ENCODE data around the gene NR3C2. TPM values are rescaled to one million over a fixed set of nuclear protein-coding genes. Genes with fewer than 3 reads are reported as not detected.
"Not testable (repeated sequence)": the region's sequence is repeated elsewhere in the genome, so short reads cannot be mapped to it uniquely, and the experiment has no call there.

NR3C2 gene
- total and polyA plus RNA-seq, 3 experiments from 2014 or later = 5.7 to 7.3 (median 6.3) TPM

- Histone ChIP-seq H3K4me3 (ENCODE audit: low read length) (no peak overlapping the region), H3K36me3 (ENCODE audit: insufficient read depth, low read length) (no peaks in the 10 kb centered on the region), H3K9me3 (ENCODE audit: low read length) (no peaks in the 10 kb centered on the region), H3K27ac (ENCODE audit: low read depth, low read length) (no peak overlapping the region), H3K4me1 (ENCODE audit: insufficient read depth, low read length) (no peaks in the 10 kb centered on the region), H3K27me3 (ENCODE audit: insufficient read depth, low read length, poor library complexity, severe bottlenecking) (no peaks in the 10 kb centered on the region)
- ChIA-PET CTCF (no interaction called here), POLR2A (no interaction called here)
- Mint-ChIP-seq H3K4me1 (peaks cover 0 to 4% (median 0%) of the 10 kb centered on the region in 3 donors), H3K27me3 (peaks cover 0 to 2% of the 10 kb centered on the region in 2 donors), H3K27ac (peak overlapping the region in 1 of 8 donors; percentile 32), H3K4me3 (no peak overlapping the region), H3K36me3 (peaks cover 11 to 47% (median 16%) of the 10 kb centered on the region in 3 donors), H3K9me3 (peaks cover 0 to 2% (median 0%) of the 10 kb centered on the region in 5 donors)
- DNase-seq = no peak
These were observed 289.2 kb downstream of the NR3C2 start for GRCh38 chr4:148152868-148153625.

DNA sequence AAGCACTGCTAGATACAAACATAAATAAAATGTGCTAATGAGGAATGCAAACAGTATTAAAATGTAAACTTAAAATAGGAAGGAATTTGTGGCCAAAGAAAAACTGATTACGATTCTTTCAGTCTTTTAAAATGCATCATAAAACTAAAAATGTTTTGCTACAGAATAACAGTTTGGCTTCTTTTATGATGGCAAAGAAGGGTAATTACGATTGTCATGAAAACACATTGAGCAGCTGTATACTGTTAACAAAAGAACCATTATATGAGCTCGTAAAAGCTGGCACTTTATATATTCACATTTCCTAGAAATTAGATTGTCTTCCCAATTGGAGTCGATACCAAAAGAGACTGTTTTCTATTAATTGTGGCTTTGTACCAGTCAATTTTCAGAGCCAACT lies 290.4 kb downstream of the NR3C2 start:
- ChIA-PET POLR2A (no interaction called here), CTCF (no interaction called here)
- Mint-ChIP-seq H3K27ac (no peak overlapping the region), H3K9me3 (peaks cover 0 to under 1% (median 0%) of the 10 kb centered on the region in 5 donors), H3K4me3 (no peak overlapping the region), H3K36me3 (peaks cover 9 to 57% (median 16%) of the 10 kb centered on the region in 3 donors), H3K4me1 (peaks cover 0 to 4% (median 0%) of the 10 kb centered on the region in 3 donors), H3K27me3 (peaks cover 0 to 2% of the 10 kb centered on the region in 2 donors)
- H3K36me3 ChIP-seq (ENCODE audit: insufficient read depth, low read length) = no peaks in the 10 kb centered on the region
- H3K4me1 ChIP-seq (ENCODE audit: insufficient read depth, low read length) = no peaks in the 10 kb centered on the region
- no peaks in the 10 kb centered on the region for H3K9me3 ChIP-seq (ENCODE audit: low read length)
- no peak for DNase-seq
- H3K27me3 ChIP-seq (ENCODE audit: insufficient read depth, low read length, poor library complexity, severe bottlenecking) = no peaks in the 10 kb centered on the region
- no peak overlapping the region for H3K27ac ChIP-seq (ENCODE audit: low read depth, low read length)
- H3K4me3 ChIP-seq (ENCODE audit: low read length) = no peak overlapping the region

- no peak for DNase-seq
- Histone ChIP-seq H3K27ac (ENCODE audit: low read depth, low read length) (no peak overlapping the region), H3K36me3 (ENCODE audit: insufficient read depth, low read length) (no peaks in the 10 kb centered on the region), H3K9me3 (ENCODE audit: low read length) (no peaks in the 10 kb centered on the region), H3K4me1 (ENCODE audit: insufficient read depth, low read length) (no peaks in the 10 kb centered on the region), H3K27me3 (ENCODE audit: insufficient read depth, low read length, poor library complexity, severe bottlenecking) (no peaks in the 10 kb centered on the region), H3K4me3 (ENCODE audit: low read length) (no peak overlapping the region)
- POLR2A ChIA-PET = no interaction called here
- Mint-ChIP-seq H3K27me3 (peaks cover 0 to 2% of the 10 kb centered on the region in 2 donors), H3K9me3 (no peaks in the 10 kb centered on the region), H3K27ac (no peak overlapping the region), H3K4me1 (peaks cover 0 to 3% (median 2%) of the 10 kb centered on the region in 3 donors), H3K36me3 (peaks cover 13 to 59% (median 19%) of the 10 kb centered on the region in 3 donors), H3K4me3 (no peak overlapping the region)
- CTCF ChIA-PET = no interaction called here
These were observed 296.7 kb downstream of the NR3C2 start for GRCh38 chr4:148145475-148145874.

- H3K27me3 ChIP-seq (ENCODE audit: insufficient read depth, low read length, poor library complexity, severe bottlenecking) = no peaks in the 10 kb centered on the region
- no peak overlapping the region for H3K4me3 Mint-ChIP-seq
- H3K27ac Mint-ChIP-seq = peak overlapping the region in 1 of 8 donors; percentile 26
- DNase-seq = no peak
- H3K27me3 Mint-ChIP-seq = no peaks in the 10 kb centered on the region
- peaks cover 10 to 67% (median 26%) of the 10 kb centered on the region in 3 donors for H3K36me3 Mint-ChIP-seq
- H3K4me1 ChIP-seq (ENCODE audit: insufficient read depth, low read length) = no peaks in the 10 kb centered on the region
- no peak overlapping the region for H3K27ac ChIP-seq (ENCODE audit: low read depth, low read length)
- no peak overlapping the region for H3K4me3 ChIP-seq (ENCODE audit: low read length)
- ChIA-PET CTCF (interaction anchor here (1.1 kb wide), 1 partner anchor 16 kb away, joined by 3 read pairs; no protein-coding TSS in a partner anchor), POLR2A (no interaction called here)
- H3K9me3 Mint-ChIP-seq = no peaks in the 10 kb centered on the region
- no peaks in the 10 kb centered on the region for H3K36me3 ChIP-seq (ENCODE audit: insufficient read depth, low read length)
- H3K9me3 ChIP-seq (ENCODE audit: low read length) = no peaks in the 10 kb centered on the region
- peaks cover 0 to 4% (median 3%) of the 10 kb centered on the region in 3 donors for H3K4me1 Mint-ChIP-seq
These were observed 299.0 kb downstream of the NR3C2 start for GRCh38 chr4:148143174-148143573.

DNA sequence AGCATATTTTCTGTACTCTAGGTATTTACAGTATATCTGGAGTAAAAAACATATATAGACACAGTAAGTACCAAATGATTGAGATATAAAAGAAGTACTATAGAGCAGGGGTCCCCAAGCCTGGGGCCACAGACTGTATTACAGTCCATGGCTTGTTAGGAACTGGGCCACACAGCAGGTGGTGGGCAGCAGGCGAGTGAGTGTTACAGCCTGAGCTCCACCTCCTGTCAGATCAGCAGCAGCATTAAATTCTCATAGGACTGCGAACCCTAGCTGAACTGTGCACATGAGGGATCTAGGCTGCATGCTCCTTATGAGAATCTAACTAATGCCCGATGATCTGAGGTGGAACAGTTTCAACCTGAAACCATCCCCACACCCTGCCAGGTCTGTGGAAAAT lies 300.7 kb downstream of the NR3C2 start:
- no peaks in the 10 kb centered on the region for H3K36me3 ChIP-seq (ENCODE audit: insufficient read depth, low read length)
- POLR2A ChIA-PET = no interaction called here
- H3K27me3 Mint-ChIP-seq = no peaks in the 10 kb centered on the region
- no peak overlapping the region for H3K4me3 Mint-ChIP-seq
- no peaks in the 10 kb centered on the region for H3K9me3 Mint-ChIP-seq
- DNase-seq = no peak
- CTCF ChIA-PET = no interaction called here
- peaks cover 0 to 7% (median 3%) of the 10 kb centered on the region in 3 donors for H3K4me1 Mint-ChIP-seq
- H3K4me1 ChIP-seq (ENCODE audit: insufficient read depth, low read length) = no peaks in the 10 kb centered on the region
- no peak overlapping the region for H3K27ac ChIP-seq (ENCODE audit: low read depth, low read length)
- no peaks in the 10 kb centered on the region for H3K9me3 ChIP-seq (ENCODE audit: low read length)
- peak overlapping the region in 1 of 8 donors; percentile 54 for H3K27ac Mint-ChIP-seq
- H3K36me3 Mint-ChIP-seq = peaks cover 12 to 59% (median 32%) of the 10 kb centered on the region in 3 donors
- no peaks in the 10 kb centered on the region for H3K27me3 ChIP-seq (ENCODE audit: insufficient read depth, low read length, poor library complexity, severe bottlenecking)
- no peak overlapping the region for H3K4me3 ChIP-seq (ENCODE audit: low read length)

- H3K36me3 ChIP-seq (ENCODE audit: insufficient read depth, low read length) = no peaks in the 10 kb centered on the region
- ChIA-PET CTCF (interaction anchor here (0.8 kb wide), 1 partner anchor 16 kb away, joined by 3 read pairs; no protein-coding TSS in a partner anchor), POLR2A (no interaction called here)
- H3K4me3 ChIP-seq (ENCODE audit: low read length) = no peak overlapping the region
- H3K9me3 ChIP-seq (ENCODE audit: low read length) = peaks cover 4% of the 10 kb centered on the region
- no peaks in the 10 kb centered on the region for H3K27me3 ChIP-seq (ENCODE audit: insufficient read depth, low read length, poor library complexity, severe bottlenecking)
- peaks cover 13 to 30% (median 24%) of the 10 kb centered on the region in 5 donors for H3K9me3 Mint-ChIP-seq
- no peak overlapping the region for H3K27ac ChIP-seq (ENCODE audit: low read depth, low read length)
- H3K4me3 Mint-ChIP-seq = no peak overlapping the region
- peaks cover 0 to 4% (median 3%) of the 10 kb centered on the region in 3 donors for H3K4me1 Mint-ChIP-seq
- peaks cover 21 to 63% (median 54%) of the 10 kb centered on the region in 3 donors for H3K36me3 Mint-ChIP-seq
- no peak for DNase-seq
- no peaks in the 10 kb centered on the region for H3K4me1 ChIP-seq (ENCODE audit: insufficient read depth, low read length)
- H3K27ac Mint-ChIP-seq = no peak overlapping the region
- H3K27me3 Mint-ChIP-seq = no peaks in the 10 kb centered on the region
These were observed 315.4 kb downstream of the NR3C2 start for GRCh38 chr4:148126825-148127224.

DNA sequence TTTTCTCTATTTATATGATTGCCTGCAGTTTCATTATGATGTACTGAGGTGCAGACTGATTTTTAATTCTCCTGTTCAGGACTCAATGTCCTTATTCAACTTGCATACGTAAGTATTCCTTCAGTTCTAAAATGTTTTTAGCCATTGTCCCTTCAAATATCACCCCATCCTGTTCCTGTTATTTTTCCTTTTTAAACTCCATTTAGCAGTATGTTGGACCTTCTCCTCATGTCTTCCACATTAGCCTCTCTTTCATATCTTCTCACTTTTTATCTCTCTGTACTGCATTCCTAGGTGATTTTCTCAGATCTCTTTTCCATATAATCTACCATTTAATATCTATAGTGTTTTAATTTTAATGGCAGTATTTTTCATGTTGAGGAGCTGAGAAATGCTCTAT lies 317.7 kb downstream of the NR3C2 start:
- Histone ChIP-seq H3K27ac (ENCODE audit: low read depth, low read length) (no peak overlapping the region), H3K9me3 (ENCODE audit: low read length) (peaks cover 4% of the 10 kb centered on the region), H3K4me3 (ENCODE audit: low read length) (no peak overlapping the region), H3K36me3 (ENCODE audit: insufficient read depth, low read length) (no peaks in the 10 kb centered on the region), H3K27me3 (ENCODE audit: insufficient read depth, low read length, poor library complexity, severe bottlenecking) (no peaks in the 10 kb centered on the region), H3K4me1 (ENCODE audit: insufficient read depth, low read length) (no peaks in the 10 kb centered on the region)
- ChIA-PET POLR2A (no interaction called here), CTCF (no interaction called here)
- H3K9me3 Mint-ChIP-seq = peaks cover 13 to 30% (median 24%) of the 10 kb centered on the region in 5 donors
- H3K4me3 Mint-ChIP-seq = no peak overlapping the region
- peaks cover 24 to 67% (median 55%) of the 10 kb centered on the region in 3 donors for H3K36me3 Mint-ChIP-seq
- DNase-seq = no peak
- H3K4me1 Mint-ChIP-seq = peaks cover 0 to 6% (median 3%) of the 10 kb centered on the region in 3 donors
- no peak overlapping the region for H3K27ac Mint-ChIP-seq
- no peaks in the 10 kb centered on the region for H3K27me3 Mint-ChIP-seq

DNA sequence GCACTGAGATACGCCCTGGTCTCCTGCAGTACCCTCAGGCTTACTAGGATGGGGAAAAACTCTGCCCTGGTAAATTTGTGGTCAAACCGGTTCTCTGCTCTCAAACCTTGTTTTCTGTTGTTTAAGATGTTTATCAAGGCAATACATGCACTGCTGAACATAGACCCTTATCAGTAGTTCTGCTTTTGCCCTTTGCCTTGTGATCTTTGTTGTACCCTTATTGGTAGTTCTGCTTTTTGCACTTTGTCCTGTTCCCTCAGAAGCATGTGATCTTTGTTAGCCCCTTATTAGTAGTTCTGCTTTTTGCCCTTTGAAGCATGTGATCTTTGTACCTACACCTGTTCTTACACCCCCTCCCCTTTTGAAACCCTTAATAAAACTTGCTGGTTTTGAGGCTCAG lies 319.1 kb downstream of the NR3C2 start:
- DNase-seq; H3K4me1 ChIP-seq (ENCODE audit: insufficient read depth, low read length); H3K27ac Mint-ChIP-seq; H3K27me3 ChIP-seq (ENCODE audit: insufficient read depth, low read length, poor library complexity, severe bottlenecking); H3K27me3 Mint-ChIP-seq; H3K36me3 ChIP-seq (ENCODE audit: insufficient read depth, low read length); CTCF ChIA-PET; H3K9me3 ChIP-seq (ENCODE audit: low read length); H3K27ac ChIP-seq (ENCODE audit: low read depth, low read length); H3K4me3 ChIP-seq (ENCODE audit: low read length); POLR2A ChIA-PET: not testable (repeated sequence)
- peaks cover 23 to 69% (median 62%) of the 10 kb centered on the region in 3 donors for H3K36me3 Mint-ChIP-seq
- peak overlapping the region in 1 of 7 donors; percentile 29 for H3K4me3 Mint-ChIP-seq
- H3K9me3 Mint-ChIP-seq = peaks cover 13 to 29% (median 24%) of the 10 kb centered on the region in 5 donors
- peaks cover 1 to 17% (median 8%) of the 10 kb centered on the region in 3 donors for H3K4me1 Mint-ChIP-seq

All from CD8-positive, alpha-beta memory T cell (primary cell).